OCI-LY3 (cell line): Measurements from ENCODE around the gene CNTLN.

Experiments
- CTCF ChIP-seq: fragments of 200-600, 300-600 bp; sonication (generic); IDR thresholded peaks from 2 replicates; pipeline ENCODE4 v1.5.1; 2014; ENCODE audit warnings: antibody characterized with exemption, low read length, low read depth
- EZH2phosphoT487 ChIP-seq: fragments of 200-600 bp; shearing (Covaris generic); IDR thresholded peaks from 2 replicates; pipeline ENCODE4 v1.6.1; 2018; ENCODE audit warnings: antibody characterized with exemption, mixed run types, low read depth

- TF ChIP-seq CTCF (no peak), EZH2phosphoT487 (no peak)
Measured at GRCh38 chr9:17491780-17492179, 356.9 kb downstream of the CNTLN start.
